HG03280 (cell line): ENCODE data around the gene CAMK2G.
A peak's percentile ranks its signal among the peaks of the same experiment; 100 is the strongest.
"Not testable (repeated sequence)": the region's sequence is repeated elsewhere in the genome, so short reads cannot be mapped to it uniquely, and the experiment has no call there.

Experiments
- ATAC-seq: cut with Tn5 transposase; IDR thresholded peaks from one replicate; pipeline ENCODE4 v1.9.1; 2021; ENCODE audit warnings: mild to moderate bottlenecking, moderate library complexity; ENCODE audit not compliant: unreplicated experiment

CAMK2G gene

GRCh38 chr10:73798087-73798486 lies 76.3 kb downstream of the CAMK2G start:
- no peak for ATAC-seq

- no peak for ATAC-seq
Measured at GRCh38 chr10:73797324-73798025, 76.9 kb downstream of the CAMK2G start.

DNA sequence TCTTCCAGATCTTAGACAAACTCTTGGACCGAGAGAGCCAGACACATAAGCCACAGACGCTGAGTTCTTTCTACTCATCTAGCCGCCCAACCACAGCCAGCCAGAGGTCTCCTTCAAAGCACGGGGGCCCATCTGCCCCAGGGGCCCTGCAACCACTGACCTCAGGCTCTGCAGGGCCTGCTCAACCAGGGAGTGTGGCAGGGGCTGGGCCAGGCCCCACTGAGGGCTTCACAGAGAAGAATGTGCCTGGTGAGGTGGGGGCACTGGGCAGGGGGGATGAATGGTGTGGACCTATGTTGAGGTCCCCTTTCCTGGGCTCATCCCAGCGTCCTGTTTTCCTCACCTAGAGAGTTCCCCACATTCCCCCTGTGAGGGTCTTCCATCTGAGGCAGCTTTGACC lies 77.6 kb downstream of the CAMK2G start:
- ATAC-seq, result no peak

GRCh38 chr10:73796035-73796434 lies 78.3 kb downstream of the CAMK2G start:
- ATAC-seq, result not testable (repeated sequence)

GRCh38 chr10:73795491-73795890 lies 78.9 kb downstream of the CAMK2G start:
- ATAC-seq, result not testable (repeated sequence)

DNA sequence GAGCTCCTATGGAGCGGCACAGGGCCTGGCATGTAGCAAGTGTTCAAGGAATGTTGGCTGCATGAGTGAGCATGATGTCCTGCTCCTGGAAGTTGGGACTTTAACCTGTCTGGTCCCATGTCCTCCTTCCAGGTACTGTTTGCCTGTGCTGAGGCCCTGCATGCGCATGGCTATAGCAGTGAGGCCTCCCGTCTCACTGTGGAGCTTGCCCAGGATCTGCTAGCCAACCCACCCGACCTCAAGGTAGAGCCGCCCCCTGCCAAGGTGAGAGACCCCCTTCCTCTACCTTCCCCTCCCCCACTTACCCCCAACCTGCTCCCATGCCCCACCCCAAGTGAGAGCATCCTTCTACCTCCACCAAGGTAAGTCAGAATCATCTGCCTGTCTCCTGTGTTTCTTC lies 80.9 kb downstream of the CAMK2G start:
- no peak for ATAC-seq

DNA sequence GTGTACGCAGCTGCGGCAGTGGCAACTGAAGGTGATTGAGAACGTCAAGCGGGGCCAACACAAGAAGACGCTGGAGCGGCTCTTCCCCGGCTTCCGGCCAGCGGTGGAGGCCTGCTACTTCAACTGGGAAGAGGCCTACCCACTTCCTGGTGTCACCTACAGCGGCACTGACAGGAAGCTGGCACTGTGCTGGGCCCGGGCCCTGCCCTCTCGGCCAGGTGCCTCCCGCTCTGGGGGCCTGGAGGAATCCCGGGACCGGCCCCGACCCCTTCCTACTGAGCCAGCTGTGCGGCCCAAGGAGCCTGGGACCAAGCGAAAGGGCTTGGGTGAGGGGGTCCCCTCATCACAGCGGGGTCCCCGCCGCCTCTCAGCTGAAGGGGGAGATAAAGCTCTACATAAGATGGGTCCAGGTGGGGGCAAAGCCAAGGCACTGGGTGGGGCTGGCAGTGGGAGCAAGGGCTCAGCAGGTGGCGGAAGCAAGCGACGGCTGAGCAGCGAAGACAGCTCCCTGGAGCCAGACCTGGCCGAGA lies 82.4 kb downstream of the CAMK2G start:
- ATAC-seq, result no peak

DNA sequence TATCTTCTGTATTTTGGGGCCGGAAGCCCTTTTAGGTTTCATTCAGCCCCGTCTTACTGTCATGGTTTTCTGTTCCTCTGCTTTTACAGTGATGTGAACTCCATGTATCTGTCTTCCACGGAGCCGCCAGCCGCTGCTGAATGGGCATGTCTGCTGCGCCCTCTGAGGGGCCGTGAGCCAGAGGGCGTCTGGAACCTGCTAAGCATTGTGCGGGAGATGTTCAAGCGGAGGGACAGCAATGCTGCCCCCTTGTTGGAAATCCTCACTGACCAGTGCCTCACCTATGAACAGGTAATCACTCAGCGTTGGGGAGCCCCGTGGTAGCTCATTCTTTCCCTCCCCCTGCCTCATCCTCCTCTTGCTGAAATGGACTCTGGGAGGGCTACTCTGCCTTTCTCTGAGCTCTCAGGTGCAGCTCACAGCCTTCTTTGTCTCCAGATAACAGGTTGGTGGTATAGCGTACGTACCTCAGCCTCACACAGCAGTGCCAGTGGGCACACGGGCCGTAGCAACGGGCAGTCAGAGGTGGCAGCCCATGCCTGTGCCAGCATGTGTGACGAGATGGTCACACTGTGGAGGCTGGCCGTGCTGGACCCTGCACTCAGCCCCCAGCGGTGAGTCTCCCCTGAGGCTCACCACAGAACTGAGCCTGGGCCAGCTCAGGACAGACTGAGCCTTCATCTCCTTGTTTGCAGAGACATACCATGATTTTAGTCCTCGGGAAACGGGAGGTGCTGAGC lies 83.3 kb downstream of the CAMK2G start:
- ATAC-seq, result no peak

- no peak for ATAC-seq
Measured at GRCh38 chr10:73789659-73790055, 84.7 kb downstream of the CAMK2G start.

DNA sequence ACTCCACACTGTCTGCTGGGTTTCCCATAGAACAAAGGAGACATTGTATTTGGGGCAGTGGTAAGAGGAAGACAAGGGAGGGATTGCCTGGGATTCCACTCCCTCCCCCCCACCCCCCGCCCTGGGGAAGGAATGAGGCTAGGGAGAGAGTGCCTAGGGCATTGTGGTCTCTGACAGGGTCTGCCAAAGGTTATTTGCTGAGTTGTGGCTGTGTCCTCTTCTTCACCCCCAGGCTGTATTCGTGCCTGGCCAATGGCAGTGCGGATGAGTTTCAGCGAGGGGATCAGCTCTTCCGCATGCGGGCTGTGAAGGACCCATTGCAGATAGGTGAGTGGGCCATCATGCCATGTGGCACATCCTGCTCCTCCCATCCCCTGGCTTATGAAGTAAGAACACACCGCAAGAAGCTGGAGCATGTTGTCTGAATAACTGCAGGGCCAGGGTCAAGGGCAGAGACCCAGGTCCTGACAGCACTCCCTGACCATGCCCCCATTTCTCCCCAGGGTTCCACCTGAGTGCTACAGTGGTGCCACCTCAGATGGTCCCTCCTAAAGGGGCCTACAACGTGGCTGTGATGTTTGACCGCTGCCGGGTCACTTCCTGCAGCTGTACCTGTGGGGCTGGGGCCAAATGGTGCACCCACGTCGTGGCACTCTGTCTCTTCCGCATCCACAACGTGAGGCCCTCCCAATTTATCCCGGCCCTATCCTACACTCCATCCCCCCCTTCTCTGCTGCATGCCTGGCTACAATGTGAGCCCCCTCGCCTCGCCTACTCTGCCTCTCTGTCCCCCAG lies 85.3 kb downstream of the CAMK2G start:
- ATAC-seq, result no peak

GRCh38 chr10:73787031-73787800 lies 87.1 kb downstream of the CAMK2G start:
- ATAC-seq, result not testable (repeated sequence)

DNA sequence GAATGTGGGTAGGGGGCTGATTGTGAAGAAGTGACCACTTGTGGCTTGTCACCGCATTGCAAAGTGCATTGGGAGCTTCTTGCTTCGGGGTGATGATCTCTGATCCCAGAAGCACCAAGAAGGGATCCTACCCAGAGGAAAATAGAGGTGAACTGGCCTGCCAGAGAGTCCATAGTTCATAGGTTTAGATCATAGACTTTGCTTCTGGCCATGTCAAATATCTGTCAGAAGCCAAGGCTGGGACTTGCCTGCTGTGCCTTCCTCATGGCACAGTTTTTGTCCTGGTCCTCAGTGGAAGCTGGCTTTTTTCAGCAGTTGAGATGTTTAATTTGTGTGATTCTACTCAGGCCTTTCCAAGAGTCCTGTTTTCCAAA lies 87.9 kb downstream of the CAMK2G start:
- no peak for ATAC-seq

- no peak for ATAC-seq
Measured at GRCh38 chr10:73785721-73786511, 88.4 kb downstream of the CAMK2G start.

- ATAC-seq, result peak; percentile 72
Measured at GRCh38 chr10:73785211-73785720, 89.1 kb downstream of the CAMK2G start, which contains the start of gene ZSWIM8. TSS of gene ZSWIM8 (plus strand) at chr10:73785606. CDS start at chr10:73785879, 273 bp downstream.

DNA sequence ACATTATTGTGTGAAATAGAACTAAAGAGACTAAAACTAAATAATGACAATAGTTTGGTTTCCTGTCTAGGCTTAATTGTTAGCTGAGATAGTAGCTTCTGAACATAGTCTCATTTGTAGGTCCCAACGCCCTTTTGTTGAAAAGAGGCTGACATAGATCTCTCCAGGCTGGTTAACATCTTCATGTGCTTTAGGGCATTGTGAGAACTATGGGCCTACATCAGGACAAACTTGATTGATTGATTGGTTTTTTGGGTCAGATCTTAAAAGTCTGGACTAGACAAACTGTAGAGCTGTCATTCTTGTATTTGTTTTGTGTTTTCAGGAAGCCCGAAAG lies 91.6 kb downstream of the CAMK2G start:
- no peak for ATAC-seq

DNA sequence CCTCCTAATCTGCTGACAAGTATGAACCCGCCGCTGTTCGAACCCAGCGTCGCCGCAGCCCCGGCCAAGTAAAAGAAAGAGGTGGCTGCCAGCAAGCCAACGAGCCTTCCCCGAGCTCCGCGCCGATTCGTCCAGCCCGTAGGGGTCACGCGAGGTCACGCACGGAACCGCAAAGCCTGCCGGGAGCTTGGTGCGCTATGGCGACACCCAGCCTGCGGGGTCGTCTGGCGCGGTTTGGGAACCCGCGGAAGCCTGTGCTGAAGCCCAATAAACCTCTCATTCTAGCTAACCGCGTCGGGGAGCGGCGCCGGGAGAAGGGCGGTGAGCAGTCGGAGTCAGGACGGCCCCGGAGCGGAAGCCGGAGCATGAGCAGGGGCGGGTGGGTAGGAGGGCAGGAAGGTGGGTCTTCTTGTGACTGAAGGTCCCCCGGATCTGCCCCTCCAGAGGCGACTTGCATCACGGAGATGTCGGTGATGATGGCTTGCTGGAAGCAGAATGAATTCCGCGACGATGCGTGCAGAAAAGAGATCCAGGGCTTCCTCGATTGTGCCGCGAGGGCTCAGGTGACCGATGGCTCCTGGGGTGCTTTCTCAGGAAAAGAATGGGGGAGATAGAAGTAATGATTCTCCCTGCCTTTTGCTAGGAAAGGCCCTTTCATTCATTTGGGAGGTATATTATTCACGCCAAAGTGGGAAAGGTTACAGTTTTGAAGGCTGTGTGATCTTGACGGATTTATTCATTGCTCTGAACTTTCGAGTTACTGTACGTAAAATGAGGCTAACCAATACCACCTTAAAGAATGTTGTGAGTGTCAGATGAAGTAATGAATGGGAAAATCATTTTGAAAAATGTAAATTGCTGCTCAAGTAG lies 92.2 kb downstream of the CAMK2G start, which contains the start of gene CHCHD1:
Gene CHCHD1, plus strand, starts transcription at position 170 of the 870 bp plus-strand sequence. Its CDS starts 28 bp downstream, at position 198.
- ATAC-seq, result peak; percentile 58

- peak; percentile 0 for ATAC-seq
Measured at GRCh38 chr10:73781548-73781878, 92.8 kb downstream of the CAMK2G start.

DNA sequence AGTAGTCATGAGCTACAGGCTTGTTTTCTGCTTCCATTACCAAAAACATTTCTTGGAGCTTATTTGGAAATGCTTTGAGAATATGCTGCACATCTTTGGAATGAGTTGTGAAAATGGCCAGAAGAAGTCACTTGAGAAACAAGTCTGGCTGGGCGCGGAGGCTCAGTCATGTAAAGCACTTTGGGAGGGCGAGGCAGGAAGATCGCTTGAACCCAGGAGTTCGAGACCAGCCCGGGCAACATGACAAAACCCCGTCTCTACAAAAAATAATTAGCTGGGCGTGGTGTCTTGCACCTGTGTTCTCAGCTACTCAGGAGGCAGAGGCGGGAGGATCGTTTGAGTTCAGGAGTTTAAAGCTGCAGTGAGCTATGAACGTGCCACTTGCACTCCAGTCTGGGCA lies 93.4 kb downstream of the CAMK2G start:
- ATAC-seq, result no peak

DNA sequence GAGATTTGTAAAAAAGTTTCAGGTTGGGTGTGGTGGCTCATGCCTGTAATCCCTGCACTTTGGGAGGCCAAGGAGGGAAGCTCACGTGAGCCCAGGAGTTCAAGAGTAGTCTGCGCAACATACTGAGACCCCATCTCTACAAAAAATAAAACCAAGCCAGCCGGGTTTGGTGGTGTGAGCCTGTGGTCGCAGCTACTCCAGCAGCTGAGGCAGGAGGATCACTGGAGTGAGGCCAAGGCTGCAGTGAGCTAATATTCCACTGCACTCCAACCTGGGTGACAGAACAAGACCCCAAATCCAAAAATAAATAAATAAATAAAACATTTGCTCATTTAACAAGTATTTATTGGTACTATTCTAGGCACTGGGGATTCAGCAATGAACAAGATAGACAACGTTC lies 94.1 kb downstream of the CAMK2G start:
- no peak for ATAC-seq
